Progenitor cell of endocrine pancreas (in vitro differentiated cells): Measurements from ENCODE around the gene CLASP1. TPM values are rescaled to one million over a fixed set of nuclear protein-coding genes. Genes with fewer than 3 reads are reported as not detected.

Source experiments
- DNase-seq: peaks from one replicate; pipeline ENCODE4 v3.0.0; 2021; ENCODE audit warnings: low spot score; ENCODE audit not compliant: unreplicated experiment
- H3K27ac Mint-ChIP-seq: 2 replicates; pipeline ENCODE4 v1.8.0; 2021; ENCODE audit warnings: mild to moderate bottlenecking, moderate library complexity, mixed read lengths
- H3K27me3 Mint-ChIP-seq: 2 replicates; pipeline ENCODE4 v1.8.0; 2021; ENCODE audit warnings: mixed read lengths
- H3K36me3 Mint-ChIP-seq: 2 replicates; pipeline ENCODE4 v1.8.0; 2022; ENCODE audit warnings: mixed read lengths; ENCODE audit not compliant: insufficient read depth
- H3K4me1 Mint-ChIP-seq: 2 replicates; pipeline ENCODE4 v1.8.0; 2021; ENCODE audit warnings: low read depth, mixed read lengths
- H3K4me3 Mint-ChIP-seq: 2 replicates; pipeline ENCODE4 v1.8.0; 2021; ENCODE audit warnings: low read depth, mild to moderate bottlenecking, moderate library complexity, mixed read lengths
- H3K9me3 Mint-ChIP-seq: 2 replicates; pipeline ENCODE4 v1.8.0; 2021; ENCODE audit warnings: low read depth, mixed read lengths
- total RNA-seq: library from RNA; stranded (reverse); gene quantifications from 2 replicates; pipeline ENCODE4 v1.2.1, GENCODE V29; 2021
- TF ChIP-seq, protein P1 (sequence below): fragments of 200-600 bp; sonication (generic); IDR thresholded peaks from one replicate; pipeline ENCODE4 v1.5.0; 2021; ENCODE audit warnings: antibody characterized with exemption, mild to moderate bottlenecking; ENCODE audit not compliant: unreplicated experiment

Gene CLASP1
- total RNA-seq, 1 donor from 2014 or later: 102 TPM

DNA sequence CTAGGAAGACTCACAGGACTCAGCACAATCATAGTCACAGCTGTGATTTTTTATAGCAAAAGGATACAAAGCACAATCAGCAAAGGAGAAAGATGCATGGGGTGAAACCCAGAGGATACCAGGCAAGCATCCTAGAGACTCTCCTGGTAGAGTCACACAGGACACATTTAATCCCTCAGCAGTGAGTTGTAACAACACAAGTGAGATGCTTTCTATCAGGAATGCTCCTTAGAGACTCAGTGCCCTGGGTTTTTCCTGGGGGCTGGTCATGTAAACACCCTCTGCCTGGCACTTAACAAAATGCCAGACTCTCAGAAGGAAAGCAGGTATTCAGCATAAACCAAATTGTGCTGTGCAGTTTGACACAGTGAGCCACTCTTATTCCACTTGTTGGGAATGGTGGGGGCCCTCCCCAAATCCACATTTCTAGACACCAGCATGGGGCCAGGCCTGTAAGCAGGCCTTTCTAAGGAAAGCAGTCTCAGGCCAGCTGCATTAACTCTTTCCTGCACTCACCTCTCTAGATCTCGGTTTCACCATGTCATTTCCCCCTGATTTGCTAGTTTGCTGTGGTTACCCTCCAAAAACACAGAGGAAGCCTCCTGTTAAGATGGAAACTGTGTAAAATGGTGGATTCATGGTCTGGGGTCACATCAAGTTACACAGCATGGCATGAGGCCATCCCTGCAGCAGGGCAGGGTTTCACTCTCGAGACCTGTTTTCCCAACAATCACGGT is 135.5 kb downstream of the CLASP1 start:
- H3K4me3 Mint-ChIP-seq: no peak overlapping the region
- peak overlapping the region; percentile 79 for H3K27ac Mint-ChIP-seq
- H3K4me1 Mint-ChIP-seq: no peaks in the 10 kb centered on the region
- DNase-seq: no peak
- peaks cover 23% of the 10 kb centered on the region for H3K36me3 Mint-ChIP-seq
- H3K9me3 Mint-ChIP-seq: peaks cover 1% of the 10 kb centered on the region
- H3K27me3 Mint-ChIP-seq: no peaks in the 10 kb centered on the region
- TF ChIP-seq, protein P1, sequence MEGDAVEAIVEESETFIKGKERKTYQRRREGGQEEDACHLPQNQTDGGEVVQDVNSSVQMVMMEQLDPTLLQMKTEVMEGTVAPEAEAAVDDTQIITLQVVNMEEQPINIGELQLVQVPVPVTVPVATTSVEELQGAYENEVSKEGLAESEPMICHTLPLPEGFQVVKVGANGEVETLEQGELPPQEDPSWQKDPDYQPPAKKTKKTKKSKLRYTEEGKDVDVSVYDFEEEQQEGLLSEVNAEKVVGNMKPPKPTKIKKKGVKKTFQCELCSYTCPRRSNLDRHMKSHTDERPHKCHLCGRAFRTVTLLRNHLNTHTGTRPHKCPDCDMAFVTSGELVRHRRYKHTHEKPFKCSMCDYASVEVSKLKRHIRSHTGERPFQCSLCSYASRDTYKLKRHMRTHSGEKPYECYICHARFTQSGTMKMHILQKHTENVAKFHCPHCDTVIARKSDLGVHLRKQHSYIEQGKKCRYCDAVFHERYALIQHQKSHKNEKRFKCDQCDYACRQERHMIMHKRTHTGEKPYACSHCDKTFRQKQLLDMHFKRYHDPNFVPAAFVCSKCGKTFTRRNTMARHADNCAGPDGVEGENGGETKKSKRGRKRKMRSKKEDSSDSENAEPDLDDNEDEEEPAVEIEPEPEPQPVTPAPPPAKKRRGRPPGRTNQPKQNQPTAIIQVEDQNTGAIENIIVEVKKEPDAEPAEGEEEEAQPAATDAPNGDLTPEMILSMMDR: no peak

DNA sequence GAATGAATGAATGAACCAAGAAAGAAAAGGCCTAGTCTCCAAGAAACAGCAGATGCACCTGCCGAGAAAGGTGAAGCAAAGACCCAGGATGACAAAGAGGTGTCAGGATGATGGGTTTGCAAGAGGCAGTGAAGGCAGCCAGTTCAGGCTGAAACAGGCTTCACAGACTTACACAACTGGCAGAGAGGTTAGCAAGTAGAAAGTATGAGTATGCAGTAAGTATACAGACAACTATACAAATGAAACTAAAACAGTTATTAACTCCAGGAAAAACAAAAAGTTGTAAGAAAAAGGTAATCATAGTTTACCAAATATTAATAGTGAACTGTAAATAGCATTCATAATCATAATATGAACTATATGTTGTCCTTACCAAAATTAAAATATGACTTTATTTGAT is 138.4 kb downstream of the CLASP1 start:
- no peak overlapping the region for H3K27ac Mint-ChIP-seq
- TF ChIP-seq, protein P1: no peak
- H3K9me3 Mint-ChIP-seq: peaks cover 16% of the 10 kb centered on the region
- H3K36me3 Mint-ChIP-seq: peaks cover 35% of the 10 kb centered on the region
- H3K4me3 Mint-ChIP-seq: no peak overlapping the region
- H3K4me1 Mint-ChIP-seq: peaks cover 10% of the 10 kb centered on the region
- DNase-seq: no peak
- no peaks in the 10 kb centered on the region for H3K27me3 Mint-ChIP-seq

DNA sequence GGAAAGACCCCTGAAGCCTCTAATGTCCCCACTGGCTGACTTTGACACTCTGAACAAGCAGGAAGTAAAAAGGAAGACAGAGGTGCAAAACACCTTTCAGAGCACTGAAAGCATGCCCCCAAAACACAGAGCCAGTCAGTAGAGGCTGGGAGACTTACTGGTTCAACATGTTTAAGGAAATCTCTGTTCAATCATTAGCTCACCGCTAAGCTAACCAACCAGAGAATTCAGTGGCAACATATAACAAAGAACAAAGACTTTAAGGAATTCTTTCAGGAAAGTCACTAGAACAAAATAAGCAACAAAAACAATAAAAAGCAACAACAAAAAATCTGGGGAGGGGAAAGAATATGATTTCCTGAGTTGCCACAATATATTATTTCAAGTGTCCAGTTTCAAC is 142.6 kb downstream of the CLASP1 start:
- Mint-ChIP-seq H3K27ac (peak overlapping the region; percentile 26), H3K9me3 (peaks cover 20% of the 10 kb centered on the region), H3K27me3 (no peaks in the 10 kb centered on the region), H3K4me3 (no peak overlapping the region), H3K4me1 (peaks cover 15% of the 10 kb centered on the region), H3K36me3 (peaks cover 46% of the 10 kb centered on the region)
- DNase-seq: no peak
- TF ChIP-seq, protein P1: no peak

DNA sequence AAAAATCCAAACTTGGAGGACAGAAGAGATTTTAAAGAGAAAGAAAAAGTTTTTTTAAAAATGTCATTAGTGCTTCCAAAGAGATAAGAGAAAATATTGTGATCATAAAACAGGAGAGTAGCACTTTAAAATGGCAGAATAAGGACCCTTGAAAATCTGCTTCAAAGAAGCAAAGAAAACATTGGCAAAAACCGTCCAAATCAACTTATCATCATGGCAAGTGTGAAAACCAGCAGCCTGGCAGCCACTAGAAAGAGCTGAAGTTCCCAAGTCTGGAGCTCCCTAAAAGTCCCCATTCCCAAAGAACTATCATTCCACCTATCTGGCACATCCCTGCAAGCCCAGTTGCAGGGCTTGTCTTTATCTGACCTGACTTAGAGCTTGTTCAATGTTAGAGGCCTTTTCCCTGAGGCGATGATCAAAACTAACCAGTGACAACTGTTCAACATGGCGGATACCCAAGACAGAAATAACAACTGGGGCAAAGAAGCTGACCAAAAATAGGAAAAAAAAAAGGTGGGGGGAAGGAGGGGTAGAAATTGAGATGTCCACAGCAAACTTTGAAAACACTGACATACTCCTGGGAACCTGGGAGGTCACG is 143.2 kb downstream of the CLASP1 start:
- Mint-ChIP-seq H3K9me3 (peaks cover 22% of the 10 kb centered on the region), H3K27ac (no peak overlapping the region), H3K4me3 (no peak overlapping the region), H3K27me3 (no peaks in the 10 kb centered on the region), H3K4me1 (peaks cover 15% of the 10 kb centered on the region), H3K36me3 (peaks cover 49% of the 10 kb centered on the region)
- DNase-seq: no peak
- TF ChIP-seq, protein P1: no peak

DNA sequence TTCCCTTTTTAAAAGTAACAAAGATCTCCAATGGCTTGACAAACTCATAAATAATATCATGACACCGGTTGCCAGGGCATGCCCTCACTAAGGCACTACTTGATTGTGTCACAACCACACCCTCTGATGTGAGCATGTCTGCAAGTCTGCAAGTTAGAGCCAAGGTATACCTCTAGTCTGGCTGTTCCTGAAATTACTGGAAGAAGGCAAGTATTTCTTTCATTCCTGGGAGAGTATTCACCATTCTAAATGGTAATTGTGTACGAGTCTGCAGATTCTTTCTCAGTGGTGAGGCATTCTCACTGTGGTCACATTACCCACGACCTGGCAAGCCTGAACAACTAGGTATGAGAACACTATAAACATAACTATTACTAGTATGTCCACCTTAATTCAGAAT is 144.3 kb downstream of the CLASP1 start:
- H3K36me3 Mint-ChIP-seq: peaks cover 53% of the 10 kb centered on the region
- DNase-seq: no peak
- no peaks in the 10 kb centered on the region for H3K27me3 Mint-ChIP-seq
- H3K27ac Mint-ChIP-seq: peak overlapping the region; percentile 22
- H3K4me3 Mint-ChIP-seq: no peak overlapping the region
- H3K9me3 Mint-ChIP-seq: peaks cover 26% of the 10 kb centered on the region
- H3K4me1 Mint-ChIP-seq: peaks cover 15% of the 10 kb centered on the region
- TF ChIP-seq, protein P1: no peak
